ENCODE measurements around the gene STRA8. TPM values are rescaled to one million over a fixed set of nuclear protein-coding genes. Genes with fewer than 3 reads are reported as not detected.

STRA8 gene
- total and polyA plus RNA-seq, 4 donors = not detected

DNA sequence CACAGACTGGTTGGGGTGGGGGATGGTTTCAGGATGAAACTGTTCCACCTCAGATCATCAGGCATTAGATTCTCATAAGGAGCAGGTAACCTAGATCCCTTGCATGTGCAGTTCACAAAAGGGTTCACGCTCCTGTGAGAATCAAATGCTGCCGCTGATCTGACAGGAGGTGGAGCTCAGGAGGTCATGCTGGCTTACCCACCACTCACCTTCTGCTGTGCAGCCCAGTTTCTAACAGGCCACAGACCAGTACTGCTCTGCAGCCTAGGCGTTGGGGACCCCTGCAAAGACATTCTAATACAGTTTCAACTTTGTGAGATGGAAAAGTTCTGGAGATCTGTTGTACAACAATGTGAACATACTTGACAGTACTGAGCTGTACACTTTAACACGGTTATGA, 39.9 kb downstream of the STRA8 start:
- WGBS, 2 donors = 84 to 85% methylated on average over 4 of the region's 4 CpGs
- H3K4me1 ChIP-seq (ENCODE audit: control insufficient read depth in 5 of 5, insufficient read depth in 5 of 5, low read length in 5 of 5) = no peaks in the 10 kb centered on the region
- H3K9me3 ChIP-seq (ENCODE audit: control insufficient read depth in 4 of 4, insufficient read depth in 3 of 4, low read length in 3 of 4) = no peaks in the 10 kb centered on the region
- TF ChIP-seq, protein P1, sequence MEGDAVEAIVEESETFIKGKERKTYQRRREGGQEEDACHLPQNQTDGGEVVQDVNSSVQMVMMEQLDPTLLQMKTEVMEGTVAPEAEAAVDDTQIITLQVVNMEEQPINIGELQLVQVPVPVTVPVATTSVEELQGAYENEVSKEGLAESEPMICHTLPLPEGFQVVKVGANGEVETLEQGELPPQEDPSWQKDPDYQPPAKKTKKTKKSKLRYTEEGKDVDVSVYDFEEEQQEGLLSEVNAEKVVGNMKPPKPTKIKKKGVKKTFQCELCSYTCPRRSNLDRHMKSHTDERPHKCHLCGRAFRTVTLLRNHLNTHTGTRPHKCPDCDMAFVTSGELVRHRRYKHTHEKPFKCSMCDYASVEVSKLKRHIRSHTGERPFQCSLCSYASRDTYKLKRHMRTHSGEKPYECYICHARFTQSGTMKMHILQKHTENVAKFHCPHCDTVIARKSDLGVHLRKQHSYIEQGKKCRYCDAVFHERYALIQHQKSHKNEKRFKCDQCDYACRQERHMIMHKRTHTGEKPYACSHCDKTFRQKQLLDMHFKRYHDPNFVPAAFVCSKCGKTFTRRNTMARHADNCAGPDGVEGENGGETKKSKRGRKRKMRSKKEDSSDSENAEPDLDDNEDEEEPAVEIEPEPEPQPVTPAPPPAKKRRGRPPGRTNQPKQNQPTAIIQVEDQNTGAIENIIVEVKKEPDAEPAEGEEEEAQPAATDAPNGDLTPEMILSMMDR (IDR thresholded peaks at IDR 0.05; ENCODE audit: control extremely low read depth, extremely low read depth) = no peak
- H3K9ac ChIP-seq (ENCODE audit: insufficient read depth in 1 of 2, low read length in 2 of 2) = no peak overlapping the region
- no peak overlapping the region for H3K4me3 ChIP-seq
- no peak for ATAC-seq (ENCODE audit: insufficient read depth, low FRiP score)
- no peak overlapping the region for H3K27ac ChIP-seq (ENCODE audit: low read depth in 1 of 2, low read length in 1 of 2)
- H3K27me3 ChIP-seq (ENCODE audit: control insufficient read depth in 3 of 3, insufficient read depth in 3 of 3, low read length in 2 of 3) = no peaks in the 10 kb centered on the region
- no peak for DNase-seq
- H3K36me3 ChIP-seq (ENCODE audit: control insufficient read depth in 4 of 4, insufficient read depth in 4 of 4, low read length in 4 of 4) = no peaks in the 10 kb centered on the region

DNA sequence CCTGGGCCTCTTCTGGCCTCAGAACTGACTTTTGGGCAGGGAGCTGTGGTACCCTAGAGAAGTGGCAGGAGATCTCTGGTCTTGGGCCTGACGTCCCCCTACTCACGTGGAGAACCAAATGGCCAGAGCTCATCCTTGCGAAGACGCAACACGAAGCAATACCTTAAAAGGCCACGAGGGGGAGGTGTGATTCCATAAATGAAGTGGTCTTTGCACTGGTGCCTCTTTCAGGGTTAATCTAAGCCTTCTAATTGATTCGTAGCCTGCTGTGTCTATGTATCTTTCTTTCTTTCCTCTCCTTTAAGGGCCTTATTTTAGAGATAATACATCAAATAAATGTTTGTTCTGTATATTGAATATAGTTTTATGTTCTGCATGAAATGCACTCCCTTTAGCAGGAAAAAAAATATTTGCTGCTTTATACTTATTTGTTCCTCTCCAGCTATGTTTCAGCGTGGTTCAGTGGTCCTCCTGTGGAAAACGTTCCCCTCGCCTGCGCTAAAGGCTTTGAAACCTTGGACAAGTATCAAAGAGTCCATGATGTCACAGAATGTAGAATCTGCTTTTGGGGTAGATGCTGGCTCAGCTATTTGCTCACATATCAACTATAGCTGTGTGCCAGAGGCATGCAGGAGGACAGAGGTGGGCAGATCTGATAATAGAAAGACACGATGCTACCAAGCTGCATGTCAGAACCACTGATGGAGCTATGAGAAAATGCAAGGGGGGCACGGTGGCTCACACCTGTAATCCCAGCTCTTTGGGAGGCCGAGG, 41.0 kb downstream of the STRA8 start:
- WGBS, 2 donors = 39 to 42% methylated on average over 14 of the region's 14 CpGs
- DNase-seq (peak; percentile 76 to 85 (median 82)), ATAC-seq (ENCODE audit: insufficient read depth, low FRiP score) (peak; percentile 72)
- Histone ChIP-seq H3K9me3 (ENCODE audit: control insufficient read depth in 4 of 4, insufficient read depth in 3 of 4, low read length in 3 of 4) (no peaks in the 10 kb centered on the region), H3K27ac (ENCODE audit: low read depth in 1 of 2, low read length in 1 of 2) (no peak overlapping the region), H3K4me1 (ENCODE audit: control insufficient read depth in 5 of 5, insufficient read depth in 5 of 5, low read length in 5 of 5) (no peaks in the 10 kb centered on the region), H3K27me3 (ENCODE audit: control insufficient read depth in 3 of 3, insufficient read depth in 3 of 3, low read length in 2 of 3) (no peaks in the 10 kb centered on the region), H3K36me3 (ENCODE audit: control insufficient read depth in 4 of 4, insufficient read depth in 4 of 4, low read length in 4 of 4) (no peaks in the 10 kb centered on the region), H3K9ac (ENCODE audit: insufficient read depth in 1 of 2, low read length in 2 of 2) (no peak overlapping the region), H3K4me3 (no peak overlapping the region)
- TF ChIP-seq, protein P1 (IDR thresholded peaks at IDR 0.05; ENCODE audit: control extremely low read depth, extremely low read depth) = peak; percentile 61

DNA sequence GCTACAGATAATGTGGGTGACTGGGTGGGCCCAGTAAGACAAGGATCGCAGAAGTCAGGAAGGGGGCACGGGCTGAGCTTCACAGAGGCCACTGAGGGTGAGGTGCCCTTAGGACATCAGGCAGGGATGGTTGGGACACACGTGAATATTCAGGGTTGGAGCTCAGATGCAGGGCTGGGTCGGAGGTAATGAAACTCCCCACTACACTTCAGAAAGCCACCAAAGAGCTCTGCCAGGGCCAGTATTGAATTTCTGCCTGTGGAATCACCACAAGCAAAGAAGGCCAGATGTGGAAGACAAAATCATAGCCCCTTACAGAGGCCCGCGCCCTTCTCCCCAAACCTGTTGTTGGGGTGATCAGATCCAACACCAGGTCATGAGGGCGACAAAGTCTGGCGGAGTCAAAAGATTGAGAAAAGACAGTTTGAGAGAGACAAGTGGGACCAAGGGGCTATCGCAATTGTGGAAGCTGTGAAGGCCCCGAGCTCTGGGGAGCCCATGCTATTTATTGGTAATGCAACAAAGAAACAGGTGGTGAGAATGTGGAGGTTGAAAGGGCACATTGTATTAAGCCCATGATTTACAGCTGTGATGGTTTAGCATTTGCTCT, 42.4 kb downstream of the STRA8 start:
- Histone ChIP-seq H3K4me3 (no peak overlapping the region), H3K4me1 (ENCODE audit: control insufficient read depth in 5 of 5, insufficient read depth in 5 of 5, low read length in 5 of 5) (no peaks in the 10 kb centered on the region), H3K9me3 (ENCODE audit: control insufficient read depth in 4 of 4, insufficient read depth in 3 of 4, low read length in 3 of 4) (no peaks in the 10 kb centered on the region), H3K27ac (ENCODE audit: low read depth in 1 of 2, low read length in 1 of 2) (no peak overlapping the region), H3K36me3 (ENCODE audit: control insufficient read depth in 4 of 4, insufficient read depth in 4 of 4, low read length in 4 of 4) (no peaks in the 10 kb centered on the region), H3K27me3 (ENCODE audit: control insufficient read depth in 3 of 3, insufficient read depth in 3 of 3, low read length in 2 of 3) (no peaks in the 10 kb centered on the region), H3K9ac (ENCODE audit: insufficient read depth in 1 of 2, low read length in 2 of 2) (no peak overlapping the region)
- DNase-seq = no peak
- TF ChIP-seq, protein P1 (IDR thresholded peaks at IDR 0.05; ENCODE audit: control extremely low read depth, extremely low read depth) = no peak
- WGBS, 2 donors = 93 to 94% methylated on average over 10 of the region's 10 CpGs
- ATAC-seq (ENCODE audit: insufficient read depth, low FRiP score) = no peak

All from lung (tissue), 12 donors.